SU-DHL-6 (cell line): ENCODE data around the gene PPP4R3A.

Experiments
- H2AFZ ChIP-seq: fragments of 200-600 bp; sonication (generic); 2 replicates; pipeline ENCODE4 v1.6.1; 2014; ENCODE audit warnings: low read depth, mild to moderate bottlenecking, moderate library complexity, mixed read lengths, antibody characterized with exemption, low read length; ENCODE audit not compliant: severe bottlenecking
- H3F3A ChIP-seq: fragments of 200-600 bp; shearing (Covaris generic); 2 replicates; pipeline ENCODE4 v1.6.0; 2016; ENCODE audit warnings: antibody characterized with exemption, mild to moderate bottlenecking; ENCODE audit not compliant: insufficient read depth
- H3K27ac ChIP-seq: fragments of 200-600 bp; sonication (generic); 2 replicates; pipeline ENCODE4 v1.5.1; 2016; ENCODE audit warnings: low read depth, mild to moderate bottlenecking, low read length, moderate library complexity, mixed read lengths
- H3K27me3 ChIP-seq: fragments of 200-600 bp; sonication (generic), shearing (Covaris generic); 2 replicates; pipeline ENCODE4 v1.6.0; 2014; ENCODE audit warnings: mild to moderate bottlenecking, low read length
- H3K36me3 ChIP-seq: fragments of 200-600 bp; sonication (generic); 2 replicates; pipeline ENCODE4 v1.6.1; 2014; ENCODE audit warnings: mild to moderate bottlenecking, low read length, mixed read lengths
- H3K4me2 ChIP-seq: fragments of 300-600, 200-600 bp; shearing (Covaris generic), sonication (generic); 2 replicates; pipeline ENCODE4 v1.6.0; 2014; ENCODE audit warnings: low read length, low read depth, mild to moderate bottlenecking; ENCODE audit not compliant: poor library complexity, severe bottlenecking
- H3K4me3 ChIP-seq: fragments of 200-600 bp; sonication (generic); 2 replicates; pipeline ENCODE4 v1.5.1; 2014; ENCODE audit warnings: antibody characterized with exemption, low read length, mild to moderate bottlenecking, mixed read lengths; ENCODE audit not compliant: insufficient read depth, poor library complexity, severe bottlenecking
- H3K79me2 ChIP-seq: fragments of 200-600 bp; sonication (generic); 2 replicates; pipeline ENCODE4 v1.6.1; 2014; ENCODE audit warnings: mild to moderate bottlenecking, low read length, moderate library complexity; ENCODE audit not compliant: insufficient read depth
- H3K9ac ChIP-seq: fragments of 200-600 bp; sonication (generic); 2 replicates; pipeline ENCODE4 v1.7.0; 2014; ENCODE audit warnings: mild to moderate bottlenecking, low read length
- H3K9me2 ChIP-seq: fragments of 200-600 bp; sonication (generic); replicated peaks from 2 replicates; pipeline ENCODE4 v1.6.1; 2014; ENCODE audit warnings: low read length; ENCODE audit not compliant: insufficient read depth
- H3K9me3 ChIP-seq: fragments of 200-600 bp; sonication (generic); 2 replicates; pipeline ENCODE4 v1.6.1; 2014; ENCODE audit warnings: low read length, mixed read lengths; ENCODE audit not compliant: insufficient read depth
- H4K20me1 ChIP-seq: fragments of 200-600 bp; sonication (generic); 2 replicates; pipeline ENCODE4 v1.6.1; 2014; ENCODE audit warnings: low read depth, mild to moderate bottlenecking, antibody characterized with exemption, low read length, moderate library complexity, mixed read lengths
- EZH2phosphoT487 ChIP-seq: fragments of 200-600 bp; sonication (generic), shearing (Covaris generic); conservative IDR thresholded peaks from 2 replicates; pipeline ENCODE4 v1.6.1; 2018; ENCODE audit warnings: mild to moderate bottlenecking, antibody characterized with exemption, low read length, moderate library complexity, mixed read lengths
- TF ChIP-seq, protein P1 (sequence below): fragments of 200-600 bp; sonication (generic); IDR thresholded peaks from one replicate; pipeline ENCODE4 v1.5.1; 2017; ENCODE audit warnings: antibody characterized with exemption, mild to moderate bottlenecking, low read length, moderate library complexity; ENCODE audit not compliant: insufficient read depth, poor library complexity, severe bottlenecking

PPP4R3A gene

DNA sequence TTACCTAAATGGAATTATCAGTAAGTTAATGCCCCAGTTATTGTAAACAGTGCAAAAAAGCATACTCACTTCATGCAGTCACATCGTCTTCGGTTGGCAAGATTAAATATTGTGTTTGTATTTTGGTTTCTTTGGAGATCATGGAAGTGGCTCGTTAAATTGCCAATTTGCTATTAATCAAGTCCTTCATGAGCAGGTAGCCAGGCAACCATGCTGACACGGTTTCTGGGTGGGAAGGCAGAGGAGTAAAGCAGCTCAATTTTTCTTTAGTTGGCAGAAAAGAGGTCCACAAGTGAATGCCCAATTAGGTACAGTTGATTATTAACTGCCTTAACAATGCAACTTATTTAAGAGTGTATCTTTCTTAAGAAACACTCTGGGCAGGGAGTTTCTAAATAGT is 43.9 kb downstream of the PPP4R3A start:
- Histone ChIP-seq H3K9ac (no peak overlapping the region), H3K9me2 (no peaks in the 10 kb centered on the region), H2AFZ (no peak overlapping the region), H3K36me3 (peaks cover 73% of the 10 kb centered on the region), H3K9me3 (no peaks in the 10 kb centered on the region), H3K27me3 (no peaks in the 10 kb centered on the region), H3K27ac (no peak overlapping the region), H4K20me1 (peaks cover 8% of the 10 kb centered on the region; the same call in 1 of the 2 replicates), H3K79me2 (0 out of 2 replicates have a peak, but pooled peaks cover 6% of the 10 kb centered on the region), H3F3A (peaks cover 57% of the 10 kb centered on the region), H3K4me3 (no peak overlapping the region), H3K4me2 (no peak overlapping the region)
- no peak for TF ChIP-seq EZH2phosphoT487
- TF ChIP-seq, protein P1, sequence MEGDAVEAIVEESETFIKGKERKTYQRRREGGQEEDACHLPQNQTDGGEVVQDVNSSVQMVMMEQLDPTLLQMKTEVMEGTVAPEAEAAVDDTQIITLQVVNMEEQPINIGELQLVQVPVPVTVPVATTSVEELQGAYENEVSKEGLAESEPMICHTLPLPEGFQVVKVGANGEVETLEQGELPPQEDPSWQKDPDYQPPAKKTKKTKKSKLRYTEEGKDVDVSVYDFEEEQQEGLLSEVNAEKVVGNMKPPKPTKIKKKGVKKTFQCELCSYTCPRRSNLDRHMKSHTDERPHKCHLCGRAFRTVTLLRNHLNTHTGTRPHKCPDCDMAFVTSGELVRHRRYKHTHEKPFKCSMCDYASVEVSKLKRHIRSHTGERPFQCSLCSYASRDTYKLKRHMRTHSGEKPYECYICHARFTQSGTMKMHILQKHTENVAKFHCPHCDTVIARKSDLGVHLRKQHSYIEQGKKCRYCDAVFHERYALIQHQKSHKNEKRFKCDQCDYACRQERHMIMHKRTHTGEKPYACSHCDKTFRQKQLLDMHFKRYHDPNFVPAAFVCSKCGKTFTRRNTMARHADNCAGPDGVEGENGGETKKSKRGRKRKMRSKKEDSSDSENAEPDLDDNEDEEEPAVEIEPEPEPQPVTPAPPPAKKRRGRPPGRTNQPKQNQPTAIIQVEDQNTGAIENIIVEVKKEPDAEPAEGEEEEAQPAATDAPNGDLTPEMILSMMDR: no peak

DNA sequence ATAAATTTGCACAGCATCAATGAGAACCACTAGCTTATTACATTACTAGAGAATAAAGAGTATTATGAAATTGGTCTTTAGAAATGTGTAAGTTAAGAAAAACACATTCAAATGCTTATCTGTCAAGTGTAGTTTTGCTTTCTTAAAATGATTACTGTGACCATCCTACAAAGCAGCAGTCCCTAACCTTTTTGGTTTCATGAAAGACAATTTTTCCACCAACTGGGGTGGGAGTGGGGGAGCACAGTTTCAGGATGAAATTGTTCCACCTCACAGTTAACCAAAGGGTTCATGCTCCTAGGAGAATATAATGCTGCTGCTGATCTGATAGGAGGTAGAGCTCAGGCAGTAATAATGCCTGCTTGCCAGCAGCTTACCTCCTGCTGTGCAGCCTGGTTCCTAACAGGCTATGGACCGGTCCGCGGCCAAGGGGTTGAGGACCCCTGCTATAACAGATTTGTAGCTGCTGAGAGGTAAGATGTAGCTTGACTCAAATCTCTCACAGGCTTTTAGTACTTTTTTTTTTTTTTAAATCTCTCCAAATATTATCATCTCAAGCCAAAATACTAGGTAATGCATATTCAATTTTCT is 45.4 kb downstream of the PPP4R3A start:
- Histone ChIP-seq H3K27ac (no peak overlapping the region), H3K79me2 (0 out of 2 replicates have a peak, but pooled peaks cover 6% of the 10 kb centered on the region), H3K4me3 (no peak overlapping the region), H3K9me2 (no peaks in the 10 kb centered on the region), H3K9me3 (no peaks in the 10 kb centered on the region), H3K27me3 (no peaks in the 10 kb centered on the region), H2AFZ (no peak overlapping the region), H3K36me3 (peaks cover 69% of the 10 kb centered on the region), H3F3A (peaks cover 57% of the 10 kb centered on the region), H3K4me2 (no peak overlapping the region), H3K9ac (no peak overlapping the region), H4K20me1 (peaks cover 8% of the 10 kb centered on the region; the same call in 1 of the 2 replicates)
- no peak for TF ChIP-seq EZH2phosphoT487
- TF ChIP-seq, protein P1: no peak

DNA sequence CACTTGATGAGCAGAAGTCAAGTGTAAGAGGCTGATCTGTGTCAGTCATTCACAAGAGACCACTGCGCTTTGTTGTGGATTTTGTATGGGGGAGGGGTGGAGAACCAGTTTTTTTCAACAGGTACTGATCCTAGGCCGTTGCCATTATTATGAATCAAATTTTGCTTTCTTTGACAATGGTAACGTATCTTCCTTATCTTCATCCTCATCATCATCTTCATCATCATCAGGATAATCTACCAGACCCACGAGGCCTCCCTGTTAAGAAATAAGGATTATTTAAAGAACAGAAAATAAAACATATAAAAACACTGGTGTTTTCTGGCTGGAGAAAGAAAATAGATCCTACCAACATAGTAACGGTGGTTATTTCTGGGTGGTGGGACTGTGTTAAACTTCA is 51.5 kb downstream of the PPP4R3A start:
- H3K36me3 ChIP-seq: peaks cover 58% of the 10 kb centered on the region
- H2AFZ ChIP-seq: no peak overlapping the region
- H3K9ac ChIP-seq: no peak overlapping the region
- H3K27ac ChIP-seq: no peak overlapping the region
- no peak overlapping the region for H3K4me3 ChIP-seq
- no peaks in the 10 kb centered on the region for H3K9me3 ChIP-seq
- no peak overlapping the region for H3K4me2 ChIP-seq
- 0 out of 2 replicates have a peak, but pooled peaks cover 3% of the 10 kb centered on the region for H3K79me2 ChIP-seq
- TF ChIP-seq, protein P1: no peak
- no peak for TF ChIP-seq EZH2phosphoT487
- peaks cover 9% of the 10 kb centered on the region for H4K20me1 ChIP-seq
- no peaks in the 10 kb centered on the region for H3K27me3 ChIP-seq
- peaks cover 57% of the 10 kb centered on the region for H3F3A ChIP-seq
- H3K9me2 ChIP-seq: no peaks in the 10 kb centered on the region
